GM12892 (cell line): Measurements from ENCODE around the gene ALK.

Experiments used
- DNase-seq: peaks from one replicate; pipeline ENCODE4 v3.0.0; 2011; ENCODE audit not compliant: insufficient read length
- FAIRE-seq: peaks from 2 replicates; lab custom pipeline; 2011; peaks lifted over from hg19 to GRCh38; lab: Jason Lieb, UNC
- POLR2A ChIP-seq: IDR thresholded peaks from 2 replicates; pipeline ENCODE4 v1.6.1; 2011; ENCODE audit warnings: low read depth, low read length, control low read depth
- POLR2AphosphoS5 ChIP-seq: IDR thresholded peaks from 2 replicates; pipeline ENCODE4 v1.6.1; 2011; ENCODE audit warnings: low read depth, low read length, control low read depth
- TAF1 ChIP-seq: IDR thresholded peaks from 2 replicates; pipeline ENCODE4 v1.6.1; 2011; ENCODE audit warnings: low read depth, mild to moderate bottlenecking, control low read depth, low read length, borderline replicate concordance

Gene ALK

DNA sequence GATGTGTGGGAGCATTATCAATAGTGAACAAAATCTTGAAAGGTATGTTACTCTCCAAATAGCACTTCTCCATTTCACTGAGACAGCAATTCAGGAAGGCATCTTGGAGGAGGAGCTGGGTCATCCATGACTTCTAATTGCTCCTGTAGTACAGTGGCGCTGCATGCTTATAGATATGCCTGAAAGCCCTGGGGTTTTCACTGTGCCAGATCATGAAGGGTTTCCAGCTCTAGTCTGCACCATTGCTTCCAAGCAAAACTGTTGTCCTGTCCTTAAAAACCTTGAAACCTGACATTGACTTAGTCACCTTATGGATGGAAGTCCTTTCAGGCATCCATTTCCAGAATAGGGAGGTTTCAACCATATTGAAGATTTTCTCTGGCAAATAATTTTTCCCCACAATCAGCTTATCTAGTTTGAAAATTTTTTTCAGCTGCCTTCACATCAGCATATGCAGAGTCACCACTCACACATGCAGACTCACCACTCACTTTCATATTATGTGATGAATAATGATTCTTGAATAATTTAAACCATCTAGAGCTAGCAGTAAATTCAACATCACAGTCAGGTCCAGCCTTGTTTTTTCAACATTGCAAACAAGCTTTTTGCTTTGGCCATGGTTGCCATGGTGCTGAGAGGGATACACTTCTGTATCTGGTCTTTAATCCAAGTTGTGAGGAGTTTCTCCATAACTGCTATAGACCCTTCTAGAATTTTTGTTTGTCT, 509.0 kb downstream of the ALK start:
- TF ChIP-seq POLR2AphosphoS5 (no peak), POLR2A (no peak), TAF1 (no peak)
- DNase-seq (no peak), FAIRE-seq (no peak)

DNA sequence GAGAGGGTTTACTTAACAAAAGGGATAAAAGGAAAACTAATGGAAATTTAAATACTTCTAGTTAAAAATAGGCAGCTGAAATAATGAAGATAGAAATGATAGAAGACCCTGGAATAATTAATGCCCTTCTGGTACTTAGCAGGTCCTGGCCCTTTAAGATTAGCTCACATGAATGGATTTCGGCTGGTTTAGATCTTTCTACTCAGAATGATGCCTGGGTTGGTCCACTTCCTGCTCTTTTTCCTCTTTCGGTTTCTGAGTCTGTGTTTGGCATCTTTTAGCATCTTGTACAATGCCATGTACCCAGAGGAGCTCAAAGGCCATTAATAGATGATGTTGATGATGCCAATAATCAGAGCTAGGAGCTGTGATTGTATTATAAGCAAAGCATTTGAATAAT, 515.7 kb downstream of the ALK start:
- no peak for TF ChIP-seq POLR2AphosphoS5
- no peak for TF ChIP-seq POLR2A
- TF ChIP-seq TAF1 = no peak
- no peak for FAIRE-seq

DNA sequence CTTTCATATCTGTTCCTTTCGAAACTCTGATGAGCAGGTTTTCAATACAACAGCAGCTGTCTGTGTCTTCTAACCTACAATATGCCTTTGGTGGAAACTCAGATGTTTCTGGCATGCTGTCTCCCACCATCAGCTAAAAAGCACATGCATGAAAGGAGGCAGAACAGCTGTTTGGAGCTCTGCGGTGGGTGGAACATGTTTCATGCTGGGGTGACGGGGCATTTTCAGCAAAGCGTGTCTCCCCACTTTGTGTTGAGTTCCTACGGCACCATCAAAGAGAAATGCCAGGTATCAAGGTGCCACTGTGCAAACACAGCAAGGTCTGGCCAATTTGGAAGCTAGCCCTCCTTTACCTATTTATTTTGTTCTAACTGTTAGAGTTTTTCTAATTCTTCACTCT, 516.1 kb downstream of the ALK start:
- FAIRE-seq = no peak
- TF ChIP-seq TAF1 = no peak
- TF ChIP-seq POLR2A = no peak
- no peak for TF ChIP-seq POLR2AphosphoS5
- no peak for DNase-seq

More for the DNA sequence above, 515.7 kb downstream of the ALK start:
- DNase-seq = no peak

DNA sequence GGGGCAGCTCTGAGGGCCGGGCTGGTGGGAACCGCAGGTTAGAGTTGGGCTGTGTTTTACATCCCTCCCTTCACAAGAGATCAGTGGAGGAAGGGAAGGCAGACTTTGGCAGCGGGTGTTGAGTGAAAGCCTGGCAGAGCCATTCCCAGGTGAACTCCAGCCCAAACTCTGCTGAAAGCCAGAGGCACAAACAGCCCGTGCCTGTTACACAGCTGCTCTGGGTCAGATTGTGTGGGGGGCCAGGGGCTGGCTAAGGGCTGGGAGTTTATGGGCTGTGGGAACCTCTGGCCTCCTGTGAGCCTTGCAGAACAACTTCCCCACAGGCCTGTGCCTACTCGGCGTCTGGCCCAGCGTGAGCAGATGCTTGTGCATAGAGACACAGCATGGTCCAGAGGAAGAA, 519.4 kb downstream of the ALK start:
- TF ChIP-seq TAF1 (no peak), POLR2A (no peak), POLR2AphosphoS5 (no peak)
- DNase-seq (no peak), FAIRE-seq (no peak)

DNA sequence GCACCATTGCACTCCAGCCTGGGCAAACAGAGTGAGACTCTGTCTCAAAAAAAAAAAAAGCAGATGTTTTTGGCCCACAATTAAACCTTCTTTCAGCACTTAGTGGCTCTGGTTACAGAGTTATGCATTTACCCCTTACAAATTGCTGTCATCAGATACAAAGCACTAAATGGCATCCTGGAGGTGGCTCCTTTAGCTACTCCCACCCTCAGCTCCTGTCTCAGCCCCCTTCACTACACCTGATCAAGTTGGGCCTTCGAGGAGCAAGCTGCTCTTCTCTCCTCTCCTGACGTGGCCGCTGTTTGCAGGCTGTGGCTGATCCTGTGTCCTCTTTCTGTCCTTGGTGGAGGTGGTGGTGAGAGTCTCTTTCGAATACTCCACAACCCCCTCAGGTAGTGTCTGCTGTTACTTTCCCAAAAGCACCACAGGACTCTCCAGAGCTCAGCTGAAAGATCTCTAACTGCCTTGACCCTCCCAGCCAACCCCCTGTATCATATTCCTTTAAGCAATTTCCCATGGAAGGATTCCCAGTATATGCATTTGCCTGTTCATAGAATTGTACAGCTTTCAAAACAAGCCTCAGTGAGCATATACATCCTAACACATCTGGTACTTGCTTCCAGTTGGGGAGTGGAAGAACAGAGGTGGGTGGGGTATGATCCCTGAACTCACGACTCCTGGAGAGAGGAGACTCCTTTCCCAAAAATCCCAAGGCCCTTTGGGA, 520.3 kb downstream of the ALK start:
- FAIRE-seq (no peak), DNase-seq (no peak)
- TF ChIP-seq POLR2A (no peak), TAF1 (no peak), POLR2AphosphoS5 (no peak)

DNA sequence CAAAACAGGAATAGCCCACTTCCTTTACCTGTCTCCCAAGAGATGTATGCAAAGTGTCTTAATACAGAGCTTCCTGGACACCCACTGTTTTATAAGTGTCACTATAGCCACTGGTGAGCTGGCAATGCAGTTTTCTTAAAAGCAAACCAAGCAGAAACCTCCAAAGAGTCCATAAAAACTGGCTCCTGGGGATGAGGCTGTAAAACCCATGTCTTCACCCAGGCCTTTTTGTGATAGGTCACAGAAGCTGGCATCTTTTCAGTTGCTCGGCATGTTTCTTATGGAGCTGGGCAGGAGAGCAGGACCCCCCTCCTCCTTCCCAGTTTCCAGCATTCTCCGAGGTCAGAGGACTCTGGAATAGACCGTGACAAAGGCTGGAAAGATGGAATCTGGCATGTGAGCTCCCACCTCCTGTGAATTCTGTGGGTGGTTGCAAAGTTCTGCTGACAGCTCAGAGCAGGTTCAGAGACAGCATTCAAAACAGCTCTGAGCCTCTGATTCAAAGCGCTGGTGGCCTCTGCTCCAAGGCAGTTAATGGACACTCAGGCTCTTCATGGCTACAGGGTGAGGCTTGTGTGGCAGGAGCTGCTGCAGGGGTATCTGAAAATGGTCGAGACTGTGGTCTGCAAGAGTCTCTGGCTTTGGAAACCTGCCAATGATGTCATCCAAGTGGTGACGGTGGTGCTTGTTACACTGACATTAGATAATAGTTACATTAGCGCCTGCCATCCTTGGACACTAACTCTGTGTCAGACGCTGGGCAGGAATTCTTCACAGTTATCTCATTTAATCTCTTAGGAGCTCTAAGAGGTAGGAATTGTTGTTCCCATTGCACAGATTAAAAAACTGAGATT, 522.8 kb downstream of the ALK start:
- TF ChIP-seq POLR2AphosphoS5 = no peak
- no peak for TF ChIP-seq POLR2A
- TF ChIP-seq TAF1 = no peak
- DNase-seq (no peak), FAIRE-seq (no peak)

DNA sequence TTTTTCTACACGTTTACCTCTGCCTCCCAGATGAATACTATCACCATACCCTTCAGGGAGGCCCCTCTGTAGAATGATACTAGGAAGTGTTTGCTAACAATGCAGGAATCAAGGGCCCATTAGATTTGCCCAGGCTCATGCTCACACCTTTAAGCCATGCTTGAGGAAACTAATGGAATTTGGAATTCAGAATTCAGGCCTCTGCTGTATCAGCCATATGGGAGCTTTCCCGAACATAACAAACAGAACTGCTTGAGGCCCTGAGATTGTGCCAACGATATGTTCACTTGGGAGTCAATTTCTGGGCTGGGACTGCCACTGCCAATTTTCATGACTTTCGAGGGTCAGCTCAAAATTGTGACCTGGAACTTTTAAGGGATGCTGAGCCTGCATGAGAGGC, 523.7 kb downstream of the ALK start:
- no peak for TF ChIP-seq TAF1
- no peak for TF ChIP-seq POLR2AphosphoS5
- no peak for TF ChIP-seq POLR2A
- FAIRE-seq (no peak), DNase-seq (no peak)

DNA sequence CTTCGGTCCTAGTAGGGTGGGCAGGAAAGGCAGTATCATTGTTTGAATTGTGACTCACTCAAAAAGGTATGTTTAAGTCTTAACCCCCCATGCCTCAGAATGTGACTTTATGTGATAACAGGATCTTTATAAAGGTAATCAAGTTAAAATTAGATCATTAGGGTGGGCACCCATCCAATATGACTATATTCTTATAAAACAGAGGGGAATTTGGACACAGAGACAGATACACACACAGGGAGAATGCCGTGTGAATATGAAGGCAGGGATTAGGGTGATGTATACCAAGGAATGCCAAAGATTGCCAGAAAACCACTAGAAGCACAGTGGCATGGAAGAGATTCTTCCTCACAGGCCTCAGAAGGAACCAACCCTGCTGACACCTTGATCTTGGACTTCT, 524.3 kb downstream of the ALK start:
- TF ChIP-seq TAF1 (no peak), POLR2AphosphoS5 (no peak), POLR2A (no peak)
- FAIRE-seq (no peak), DNase-seq (no peak)

DNA sequence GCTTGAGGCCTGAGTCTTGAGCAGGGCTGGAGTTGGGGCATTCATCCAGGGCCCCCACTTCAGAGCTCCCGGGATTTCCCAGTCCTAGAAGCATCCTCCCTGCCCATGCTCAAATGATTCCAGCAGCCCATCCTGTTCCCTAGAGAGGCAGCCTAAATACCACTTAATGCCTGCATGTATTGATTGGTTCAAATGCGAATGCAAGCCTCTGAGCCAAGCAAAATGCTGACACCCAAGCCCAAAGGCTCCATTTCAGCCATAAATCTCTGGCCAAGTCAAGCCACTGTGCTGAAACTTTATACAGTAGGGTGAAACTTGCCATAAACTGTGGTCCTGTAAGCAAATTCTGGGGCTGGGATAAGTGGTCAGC, 526.4 kb downstream of the ALK start:
- FAIRE-seq = no peak
- TF ChIP-seq POLR2A = no peak
- no peak for TF ChIP-seq TAF1
- TF ChIP-seq POLR2AphosphoS5 = no peak
- DNase-seq = no peak

DNA sequence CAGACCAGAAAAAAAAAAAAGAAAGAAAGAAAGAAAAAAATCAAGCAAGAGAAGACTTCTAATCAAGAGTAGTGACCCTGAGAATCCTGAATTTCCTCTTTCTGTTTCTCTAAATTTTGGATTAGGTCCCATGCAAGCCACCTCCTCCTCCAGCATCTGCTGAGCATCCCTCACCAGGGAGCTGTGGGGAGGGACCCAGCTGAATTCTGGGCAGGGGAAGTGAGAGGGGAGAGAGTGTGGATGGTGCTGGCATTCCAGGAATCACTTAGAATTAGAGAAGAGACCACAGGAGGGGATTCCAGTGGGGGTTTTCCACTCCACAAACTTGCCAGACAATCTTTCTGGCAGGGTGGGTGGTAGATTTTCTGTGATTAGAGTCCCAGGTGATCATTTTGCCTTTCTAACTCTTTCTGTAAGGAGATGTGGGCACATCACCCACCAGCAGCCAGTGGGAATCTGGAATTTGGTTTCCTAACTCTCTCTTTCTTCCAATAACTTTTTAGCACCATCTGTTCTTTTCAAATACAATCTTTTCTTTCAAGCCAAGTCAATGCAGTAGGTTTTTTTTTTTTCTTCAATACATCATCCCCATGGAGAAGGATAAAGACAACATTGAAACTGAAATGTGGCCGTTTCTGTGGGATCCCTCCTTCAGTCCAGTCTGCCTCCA, 526.9 kb downstream of the ALK start:
- DNase-seq (no peak), FAIRE-seq (no peak)
- TF ChIP-seq POLR2A (no peak), TAF1 (no peak), POLR2AphosphoS5 (no peak)

DNA sequence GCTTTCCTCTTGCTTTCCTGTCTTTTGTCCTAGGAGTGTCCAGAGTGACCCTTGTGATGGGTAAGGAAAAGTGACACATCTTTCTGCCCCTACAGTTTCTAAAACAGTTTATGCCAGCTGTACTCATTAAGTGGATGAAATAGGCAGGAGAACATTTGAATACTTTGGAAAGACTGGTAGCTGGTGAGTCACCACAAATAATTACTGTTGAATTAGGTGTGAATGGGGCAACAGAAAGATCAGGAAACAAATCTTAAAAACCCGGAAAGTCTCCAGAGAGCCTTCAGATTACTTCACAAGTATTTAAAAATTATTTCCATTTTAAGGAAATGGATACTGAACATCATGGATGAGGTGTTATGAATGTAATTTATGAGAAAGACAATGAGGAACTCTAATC, 527.7 kb downstream of the ALK start:
- TF ChIP-seq POLR2AphosphoS5 = no peak
- no peak for TF ChIP-seq POLR2A
- no peak for TF ChIP-seq TAF1
- no peak for DNase-seq
- FAIRE-seq = no peak

DNA sequence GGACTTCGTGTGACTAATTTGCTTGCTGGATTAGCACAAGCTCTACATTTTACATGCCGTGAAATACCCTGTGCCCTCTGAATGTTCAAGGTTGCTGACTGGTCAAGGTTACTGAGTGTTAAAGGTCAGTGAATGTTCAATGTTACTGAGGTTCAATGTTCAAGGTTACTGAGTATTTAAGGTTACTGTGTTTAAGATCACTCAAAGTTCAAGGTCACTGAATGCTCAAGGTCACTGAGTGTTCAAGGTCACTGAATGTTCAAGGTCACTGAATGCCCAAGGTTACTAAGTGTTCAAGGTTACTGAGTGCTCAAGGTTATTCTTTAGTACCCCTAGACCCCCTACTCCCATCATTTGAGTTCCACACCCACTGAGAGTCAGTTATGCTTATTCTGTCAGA, 528.6 kb downstream of the ALK start:
- FAIRE-seq = no peak
- DNase-seq = no peak
- TF ChIP-seq POLR2AphosphoS5 = no peak
- no peak for TF ChIP-seq TAF1
- no peak for TF ChIP-seq POLR2A
